ENCODE results near the gene CCNO.

The CCNO gene

GRCh38 chr5:55230086-55230629 lies 3.2 kb downstream of the CCNO start:
- no peak for DNase-seq (ENCODE audit: low read depth)

GRCh38 chr5:55227664-55228430 lies 5.6 kb downstream of the CCNO start:
- peak overlapping the region; percentile 41 for H3K4me3 ChIP-seq (ENCODE audit: low read length)
- no peak for DNase-seq (ENCODE audit: low read depth)

More at GRCh38 chr5:55230086-55230629, 3.2 kb downstream of the CCNO start:
- TF ChIP-seq, protein P1, sequence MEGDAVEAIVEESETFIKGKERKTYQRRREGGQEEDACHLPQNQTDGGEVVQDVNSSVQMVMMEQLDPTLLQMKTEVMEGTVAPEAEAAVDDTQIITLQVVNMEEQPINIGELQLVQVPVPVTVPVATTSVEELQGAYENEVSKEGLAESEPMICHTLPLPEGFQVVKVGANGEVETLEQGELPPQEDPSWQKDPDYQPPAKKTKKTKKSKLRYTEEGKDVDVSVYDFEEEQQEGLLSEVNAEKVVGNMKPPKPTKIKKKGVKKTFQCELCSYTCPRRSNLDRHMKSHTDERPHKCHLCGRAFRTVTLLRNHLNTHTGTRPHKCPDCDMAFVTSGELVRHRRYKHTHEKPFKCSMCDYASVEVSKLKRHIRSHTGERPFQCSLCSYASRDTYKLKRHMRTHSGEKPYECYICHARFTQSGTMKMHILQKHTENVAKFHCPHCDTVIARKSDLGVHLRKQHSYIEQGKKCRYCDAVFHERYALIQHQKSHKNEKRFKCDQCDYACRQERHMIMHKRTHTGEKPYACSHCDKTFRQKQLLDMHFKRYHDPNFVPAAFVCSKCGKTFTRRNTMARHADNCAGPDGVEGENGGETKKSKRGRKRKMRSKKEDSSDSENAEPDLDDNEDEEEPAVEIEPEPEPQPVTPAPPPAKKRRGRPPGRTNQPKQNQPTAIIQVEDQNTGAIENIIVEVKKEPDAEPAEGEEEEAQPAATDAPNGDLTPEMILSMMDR (conservative IDR thresholded peaks at IDR 0.05; ENCODE audit: low read length), result no peak
- H3K4me3 ChIP-seq (ENCODE audit: low read length), result no peak overlapping the region

GRCh38 chr5:55226934-55227663 lies 6.3 kb downstream of the CCNO start, which contains the start of gene MCIDAS:
TSS of gene MCIDAS (minus strand) at chr5:55227315. CDS start at chr5:55227138, 177 bp downstream.
- peak; percentile 13 for DNase-seq (ENCODE audit: low read depth)
- TF ChIP-seq, protein P1 (conservative IDR thresholded peaks at IDR 0.05; ENCODE audit: low read length), result no peak
- H3K4me3 ChIP-seq (ENCODE audit: low read length), result peak within 1 kb of the TSS; percentile 41

More at GRCh38 chr5:55227664-55228430, 5.6 kb downstream of the CCNO start:
- TF ChIP-seq, protein P1 (conservative IDR thresholded peaks at IDR 0.05; ENCODE audit: low read length), result no peak

- peak; percentile 13 for DNase-seq (ENCODE audit: low read depth)
- no peak overlapping the region; the same call in 1 of the 2 replicates for H3K4me3 ChIP-seq (ENCODE audit: low read length)
Measured at GRCh38 chr5:55226027-55226933, 7.1 kb downstream of the CCNO start.

DNA sequence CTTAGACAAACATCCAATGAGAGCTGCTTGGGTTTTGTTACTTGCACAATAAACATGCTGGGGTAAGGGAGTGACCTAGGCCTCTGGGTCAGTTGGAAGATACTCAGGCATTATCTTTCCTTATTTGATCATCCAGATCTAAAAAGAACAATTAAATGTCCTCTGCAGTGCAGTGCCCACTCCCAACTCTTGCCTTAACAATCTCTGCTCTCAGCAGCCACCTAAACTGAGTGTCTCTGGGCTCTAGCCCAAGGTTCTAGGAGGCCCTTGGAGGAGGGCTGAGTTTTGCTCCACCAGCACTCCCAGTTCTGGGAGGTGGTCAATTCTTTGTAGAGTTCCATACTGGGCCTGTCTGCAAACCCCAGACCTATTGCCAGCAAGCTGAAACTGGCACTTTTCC lies 8.1 kb downstream of the CCNO start:
- TF ChIP-seq, protein P1 (conservative IDR thresholded peaks at IDR 0.05; ENCODE audit: low read length), result no peak
- DNase-seq (ENCODE audit: low read depth), result no peak
- no peak overlapping the region for H3K4me3 ChIP-seq (ENCODE audit: low read length)

More at GRCh38 chr5:55226027-55226933, 7.1 kb downstream of the CCNO start:
- TF ChIP-seq, protein P1 (conservative IDR thresholded peaks at IDR 0.05; ENCODE audit: low read length), result peak; percentile 34

GRCh38 chr5:55223812-55224240 lies 9.6 kb downstream of the CCNO start:
- DNase-seq (ENCODE audit: low read depth), result no peak
- H3K4me3 ChIP-seq (ENCODE audit: low read length), result no peak overlapping the region
- TF ChIP-seq, protein P1 (conservative IDR thresholded peaks at IDR 0.05; ENCODE audit: low read length), result no peak

Data from AG10803 (cell line).